HG02938 (cell line): Measurements from ENCODE around the gene PLVAP.

ENCODE experiments used
- ATAC-seq: cut with Tn5 transposase; IDR thresholded peaks from one replicate; pipeline ENCODE4 v1.9.1; 2021; ENCODE audit warnings: mild to moderate bottlenecking, moderate library complexity; ENCODE audit not compliant: unreplicated experiment

The PLVAP gene

DNA sequence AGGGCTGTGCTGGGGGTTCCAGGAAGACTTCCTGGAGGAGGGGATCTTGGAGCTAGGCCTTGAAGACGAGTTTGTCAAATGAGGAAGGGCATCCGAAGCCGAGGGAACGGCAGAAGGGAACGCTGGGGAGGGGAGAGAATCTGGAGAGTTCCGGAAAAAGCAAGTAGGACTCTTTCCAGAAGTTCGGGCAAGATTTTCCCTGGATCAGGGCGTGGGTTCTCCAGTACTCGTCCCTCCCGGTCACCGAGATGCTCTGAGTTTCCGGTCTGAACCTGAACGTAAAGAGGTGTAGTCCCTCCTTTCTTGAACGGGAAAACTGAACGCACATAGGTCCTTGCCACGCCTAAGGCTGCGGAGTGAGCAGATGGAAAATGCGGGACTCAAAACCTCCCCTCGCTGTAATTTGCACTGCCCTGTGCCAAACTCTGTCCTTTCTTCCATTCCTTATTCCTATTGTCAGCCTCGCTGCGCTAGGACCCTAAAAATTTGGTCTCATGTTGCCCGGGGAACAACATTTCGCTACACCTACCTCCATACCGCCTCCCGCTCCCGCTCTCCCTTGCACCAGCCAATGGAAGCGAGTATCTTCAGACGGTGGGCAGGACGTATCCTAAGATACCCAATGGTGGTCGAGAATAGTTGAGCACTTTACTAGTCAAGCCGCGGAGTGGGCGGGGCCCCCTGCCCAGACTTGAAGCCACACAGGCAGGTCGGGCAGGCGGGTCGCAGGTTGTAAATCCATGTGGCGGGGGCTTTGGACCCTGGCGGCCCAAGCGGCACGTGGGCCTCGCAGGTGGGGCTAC is 40.1 kb downstream of the PLVAP start, which contains the start of gene GTPBP3:
Gene GTPBP3 (plus strand): TSS at position 682 of the 803 bp plus-strand sequence. CDS start 59 bp downstream, at position 741.
- peak; percentile 77 for ATAC-seq

GRCh38 chr19:17335575-17335974 is 41.6 kb downstream of the PLVAP start:
- ATAC-seq, result no peak

DNA sequence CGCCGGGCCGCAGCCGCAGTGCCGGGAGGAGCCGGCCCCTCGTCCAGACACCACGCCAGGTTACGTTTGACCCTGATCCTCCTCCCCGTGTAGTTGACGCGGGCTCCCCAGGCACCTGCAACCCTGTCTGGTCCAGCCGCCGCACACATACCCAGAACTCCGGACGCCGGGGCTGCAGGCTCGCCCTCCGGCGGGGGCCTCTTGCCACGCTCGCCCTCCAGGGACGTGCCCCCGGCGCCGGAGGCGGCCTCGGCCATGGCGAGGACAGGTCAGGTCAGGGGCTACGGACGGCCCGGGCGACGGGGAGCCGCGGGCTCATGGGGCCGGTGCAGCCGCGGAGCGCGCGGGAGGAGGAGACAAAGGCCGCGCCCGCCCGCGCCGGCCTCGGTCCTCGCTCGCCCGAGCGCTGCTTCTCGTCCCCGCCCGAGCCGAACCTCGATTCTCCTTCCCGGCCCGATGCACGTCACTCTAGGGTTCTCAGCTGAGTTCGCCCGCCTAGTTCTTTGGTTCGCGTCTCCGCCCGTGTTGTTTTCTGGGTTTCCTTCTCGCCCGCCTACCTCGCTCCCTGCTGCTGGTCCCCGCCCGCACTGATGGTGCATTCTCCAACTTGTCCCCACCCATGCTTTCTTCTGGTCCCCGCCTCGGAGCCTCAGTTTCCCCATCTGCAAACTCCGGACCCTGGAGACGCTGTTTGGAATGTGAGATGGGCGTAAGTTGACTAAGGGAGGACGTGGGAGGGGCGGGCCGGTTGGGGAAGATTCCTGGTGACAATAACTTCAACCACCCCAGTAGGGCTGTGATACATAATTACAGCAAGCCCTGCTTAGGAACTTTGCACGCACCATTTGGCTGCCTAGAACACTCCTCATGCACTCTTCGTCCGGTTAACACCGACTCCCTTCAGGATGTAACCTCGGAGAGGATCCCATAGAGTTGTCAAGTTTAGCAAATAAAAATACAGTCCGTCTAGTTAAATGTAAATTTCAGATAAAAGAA is 42.4 kb downstream of the PLVAP start, which contains the start of gene ANO8:
Gene ANO8 (minus strand): TSS at position 442 of the 996 bp plus-strand sequence. CDS start 185 bp downstream, at position 257.
- no peak for ATAC-seq

GRCh38 chr19:17333611-17334413 is 43.3 kb downstream of the PLVAP start:
- no peak for ATAC-seq

DNA sequence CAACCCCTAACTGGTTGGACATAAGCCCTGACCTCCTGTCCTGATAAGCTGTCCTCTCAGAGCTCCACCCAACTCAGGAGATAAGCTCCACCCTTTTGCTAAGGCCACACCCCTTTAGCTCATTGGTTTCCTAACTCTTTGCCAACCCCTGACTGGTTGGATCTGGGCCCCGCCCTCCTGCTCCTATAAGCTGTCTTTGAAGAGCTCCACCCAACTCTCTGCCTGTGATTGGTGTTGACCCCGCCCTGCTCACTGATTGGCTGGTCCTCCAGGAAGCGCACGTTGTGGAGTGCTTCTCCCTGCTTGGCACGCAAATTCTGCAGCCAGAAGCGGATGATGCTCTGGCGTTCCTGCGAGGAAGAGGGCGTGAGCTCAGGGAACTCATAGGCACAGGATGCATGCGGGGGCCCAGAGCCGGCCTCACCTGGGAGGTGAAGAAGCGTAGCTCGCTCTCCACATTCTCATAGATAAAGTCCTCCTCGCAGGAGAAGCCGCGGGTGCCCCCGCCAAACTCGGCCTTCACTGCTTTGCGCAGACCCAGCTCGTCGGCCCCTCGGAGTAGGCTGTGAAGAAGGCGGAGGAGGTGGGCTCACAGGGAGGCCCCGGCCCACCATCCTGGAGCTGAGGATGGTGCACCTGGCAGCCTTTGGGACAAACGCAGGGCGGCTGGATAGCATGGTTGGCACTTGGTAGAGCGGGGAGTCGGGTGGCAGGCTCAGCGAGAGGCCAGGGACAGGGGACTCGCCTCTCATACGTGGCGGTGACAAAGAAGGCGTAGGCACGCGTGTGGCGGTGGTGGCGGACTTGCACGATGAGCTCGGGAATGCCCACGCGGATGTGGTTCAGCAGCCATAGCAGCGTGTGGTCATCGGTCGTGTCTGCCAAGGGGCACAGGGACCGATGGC is 44.2 kb downstream of the PLVAP start:
- no peak for ATAC-seq

DNA sequence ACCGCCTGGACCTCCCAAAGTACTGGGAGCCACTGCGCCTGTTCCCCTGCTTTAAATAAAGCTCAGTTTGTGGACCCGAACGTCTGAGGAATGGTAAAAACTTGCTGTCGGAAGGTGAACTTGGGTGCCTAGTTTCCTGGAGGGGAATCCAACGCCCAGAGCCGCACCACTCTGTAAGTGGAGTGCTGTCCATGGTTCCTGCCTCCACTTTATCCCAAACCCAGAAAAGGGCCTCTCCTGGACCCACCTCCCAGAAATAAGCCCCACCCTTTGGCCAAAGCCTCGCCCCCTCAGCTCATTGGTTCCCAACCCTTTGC is 44.8 kb downstream of the PLVAP start:
- no peak for ATAC-seq

- no peak for ATAC-seq
These were observed 46.0 kb downstream of the PLVAP start for GRCh38 chr19:17331045-17331558.

DNA sequence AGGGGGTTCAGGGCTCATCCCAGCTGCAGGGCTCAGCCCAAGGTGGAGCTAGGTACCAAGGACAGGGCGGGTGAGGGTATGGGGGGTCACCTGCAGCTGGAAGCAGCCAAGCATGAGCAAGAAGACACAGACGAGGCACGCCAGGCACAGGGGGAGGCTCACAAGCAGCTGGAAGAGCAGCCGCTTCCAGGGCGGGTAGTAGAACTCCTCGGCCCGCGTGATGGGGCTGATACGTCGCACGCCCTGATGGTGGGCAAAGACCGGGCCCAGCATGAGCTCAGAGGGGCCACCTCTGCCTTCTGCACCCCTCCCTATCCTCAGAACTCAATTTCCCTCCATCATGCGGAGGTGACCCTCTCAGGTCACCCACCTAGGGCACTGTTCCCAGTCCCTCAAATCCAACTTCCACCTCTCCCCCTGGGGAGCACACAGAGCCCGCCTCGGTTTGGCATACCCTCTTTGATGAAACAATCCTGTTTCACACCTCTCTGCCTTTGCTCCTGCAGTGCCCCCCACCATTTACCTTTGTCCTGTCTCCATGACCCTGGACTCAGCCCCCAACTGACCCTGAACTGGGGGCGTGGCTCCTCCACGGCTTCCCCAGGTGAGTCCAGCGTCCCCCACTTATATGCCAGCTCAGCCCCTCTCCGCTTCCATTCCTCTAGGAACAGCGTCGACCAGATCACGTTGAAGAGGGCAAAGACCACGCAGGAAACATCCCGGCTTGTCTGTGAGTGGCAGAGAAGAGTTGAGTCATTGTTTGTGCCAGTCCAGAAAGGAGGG is 46.7 kb downstream of the PLVAP start:
- ATAC-seq, result no peak

DNA sequence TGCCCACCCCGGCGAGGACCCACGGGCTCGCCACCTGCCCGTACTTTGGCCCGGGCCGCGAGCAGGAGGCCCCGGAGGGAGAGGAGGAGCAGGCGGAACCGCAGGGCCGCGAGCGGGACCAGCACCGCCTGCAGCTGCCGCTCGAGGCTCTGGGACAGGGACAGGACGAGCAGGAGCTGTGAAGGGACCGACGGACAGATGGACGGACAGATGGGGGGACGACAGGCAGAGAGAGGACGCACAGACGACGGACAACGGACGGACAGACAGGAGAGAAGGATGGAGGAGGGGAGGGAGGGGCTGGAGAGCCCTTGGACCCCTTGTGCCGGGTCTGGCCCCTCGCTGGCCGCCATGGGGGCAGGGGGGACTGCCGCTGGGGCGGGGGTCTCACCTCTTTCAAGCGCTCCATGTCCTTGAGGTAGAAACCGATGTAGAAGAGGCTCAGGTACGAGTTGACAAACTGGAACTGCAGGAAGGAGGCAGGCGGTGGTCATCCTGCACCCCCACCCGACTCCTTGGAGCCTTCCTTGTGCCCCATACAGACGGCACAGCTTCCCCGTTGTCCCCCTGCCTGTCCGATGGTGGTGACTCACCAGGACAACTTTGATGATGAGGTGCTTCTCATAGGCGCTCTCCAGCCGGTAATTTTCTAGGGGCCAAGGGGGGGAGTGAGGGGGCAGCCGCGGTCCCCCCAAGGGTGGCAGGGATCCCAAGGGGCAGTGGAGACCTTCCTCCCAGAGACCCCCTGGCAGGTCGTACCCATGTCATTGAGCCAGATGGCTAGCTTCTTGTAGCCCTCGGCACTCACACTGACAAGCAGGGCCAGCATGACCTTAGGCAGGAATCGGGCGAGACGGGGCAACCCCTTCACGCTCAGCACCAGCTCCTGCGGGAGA is 47.5 kb downstream of the PLVAP start:
- ATAC-seq, result no peak

GRCh38 chr19:17328517-17329365 is 48.4 kb downstream of the PLVAP start:
- no peak for ATAC-seq

DNA sequence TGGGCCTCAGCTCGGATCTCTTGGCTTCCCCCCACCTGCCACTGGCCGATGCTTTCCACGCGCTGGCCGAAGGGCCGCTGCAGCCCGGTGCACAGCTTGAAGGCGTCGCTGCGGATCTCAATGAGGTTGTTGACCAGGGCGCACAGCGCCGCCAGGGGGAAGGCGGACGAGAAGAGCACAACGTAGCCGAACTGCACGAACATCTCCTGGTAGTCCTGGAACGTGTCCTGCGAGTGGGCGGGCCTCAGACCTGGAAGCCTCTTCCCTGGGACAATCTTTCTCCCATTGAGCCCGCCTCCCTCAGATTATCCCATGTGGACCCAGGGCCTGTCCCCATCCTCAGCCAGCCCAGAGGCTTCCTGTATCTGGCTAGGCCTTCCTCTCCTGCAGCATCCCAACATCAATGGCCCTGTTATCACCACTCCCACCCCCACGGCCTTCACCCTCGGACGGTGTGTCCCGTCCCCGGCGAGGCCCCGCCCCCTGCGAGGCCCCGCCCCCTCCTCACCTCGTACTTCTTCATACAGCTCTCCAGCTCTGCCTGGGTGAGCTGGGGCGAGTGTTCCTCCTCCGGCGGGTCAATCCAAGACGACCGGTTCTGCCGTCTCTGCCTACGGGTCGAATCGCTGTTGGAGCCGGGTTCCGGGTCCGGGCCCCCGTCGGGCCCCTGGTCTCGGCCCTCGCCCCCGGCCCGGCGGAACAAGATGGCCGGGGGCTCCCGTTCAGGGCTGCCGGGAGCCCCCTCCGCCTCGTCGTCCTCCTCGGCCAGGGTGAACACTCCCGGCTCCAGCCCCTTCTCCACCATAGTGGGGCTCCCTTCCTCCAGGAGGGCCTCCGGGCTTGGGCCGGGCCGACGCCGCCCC is 49.3 kb downstream of the PLVAP start:
- ATAC-seq, result no peak

DNA sequence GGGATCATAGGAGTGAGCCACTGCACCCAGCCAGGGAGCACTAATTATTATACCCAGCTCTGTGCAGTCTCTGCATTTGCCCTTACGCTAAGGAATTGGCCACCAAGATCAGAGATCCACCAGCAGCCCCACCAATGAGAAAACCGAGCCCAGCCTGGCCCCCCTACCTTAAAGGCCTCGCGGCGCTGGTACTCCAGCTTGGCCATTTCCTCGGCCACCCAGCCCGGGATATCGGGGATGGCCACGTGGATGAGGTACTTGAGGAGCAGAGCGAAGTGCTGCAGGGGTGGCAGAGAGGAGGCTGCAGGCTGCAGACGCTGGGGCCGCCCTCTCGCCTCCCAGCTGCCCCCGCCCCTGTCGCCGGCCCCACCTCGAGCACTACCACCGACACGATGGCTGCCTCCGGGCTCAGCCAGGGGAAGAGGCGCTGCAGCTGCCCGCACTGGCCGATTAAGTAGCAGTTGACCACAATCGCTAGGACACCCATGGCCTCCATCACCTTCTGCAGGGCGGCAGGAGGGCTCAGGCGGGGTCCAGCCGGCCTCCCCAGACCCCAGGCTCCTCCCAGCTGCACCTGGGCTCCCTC is 50.0 kb downstream of the PLVAP start:
- no peak for ATAC-seq

DNA sequence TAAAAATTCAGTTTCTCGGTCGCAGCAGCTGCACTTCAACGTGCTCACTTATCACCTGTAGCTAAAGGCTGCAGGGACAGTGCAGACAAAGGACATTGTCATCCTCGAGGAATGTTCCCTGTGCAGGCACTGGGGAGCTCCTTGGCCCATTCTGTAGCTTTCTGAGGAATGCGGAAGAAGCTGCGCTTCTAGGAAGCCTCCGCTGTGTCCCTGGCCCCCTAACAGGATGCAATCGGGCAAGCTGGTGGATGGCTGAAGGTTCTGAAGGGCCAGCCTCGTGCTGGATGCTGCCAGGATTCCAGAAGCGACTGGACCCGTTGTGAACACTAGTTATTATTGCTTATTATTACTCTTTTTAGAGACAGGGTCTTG is 50.6 kb downstream of the PLVAP start:
- ATAC-seq, result no peak

GRCh38 chr19:17325881-17326594 is 51.1 kb downstream of the PLVAP start:
- ATAC-seq, result no peak

DNA sequence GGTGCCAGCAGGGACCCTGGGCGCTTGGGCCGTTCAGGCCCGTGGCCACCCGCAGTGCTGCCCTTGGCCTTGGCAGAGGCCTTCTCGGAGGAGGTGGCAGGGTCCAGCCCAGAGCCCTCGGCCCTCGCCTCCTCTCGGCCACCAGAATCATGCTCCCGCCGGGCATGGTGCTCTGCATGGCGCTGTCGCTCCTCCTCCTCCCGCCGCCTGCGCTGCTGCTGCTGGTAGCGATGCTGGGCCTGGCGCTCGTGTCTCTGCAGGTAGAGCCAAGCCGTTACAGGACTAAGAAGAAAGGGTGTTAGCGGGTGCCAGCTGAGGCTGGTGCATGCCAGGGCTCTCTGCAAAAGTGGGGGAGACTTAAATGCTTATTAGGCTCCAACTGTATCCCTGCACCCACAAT is 52.0 kb downstream of the PLVAP start:
- no peak for ATAC-seq
